NCI-H2227 (cell line): ENCODE results near the gene RUFY4.
A peak's percentile ranks its signal among the peaks of the same experiment; 100 is the strongest.
"Not testable (repeated sequence)": the region's sequence is repeated elsewhere in the genome, so short reads cannot be mapped to it uniquely, and the experiment has no call there.

Experiments
- DNase-seq: peaks from one replicate; lab custom pipeline; 2025; ENCODE audit not compliant: unreplicated experiment; lab: John Stamatoyannopoulos, UW

The RUFY4 gene

GRCh38 chr2:218082586-218083351 lies 13.7 kb downstream of the RUFY4 start:
- peak; percentile 17 for DNase-seq

DNA sequence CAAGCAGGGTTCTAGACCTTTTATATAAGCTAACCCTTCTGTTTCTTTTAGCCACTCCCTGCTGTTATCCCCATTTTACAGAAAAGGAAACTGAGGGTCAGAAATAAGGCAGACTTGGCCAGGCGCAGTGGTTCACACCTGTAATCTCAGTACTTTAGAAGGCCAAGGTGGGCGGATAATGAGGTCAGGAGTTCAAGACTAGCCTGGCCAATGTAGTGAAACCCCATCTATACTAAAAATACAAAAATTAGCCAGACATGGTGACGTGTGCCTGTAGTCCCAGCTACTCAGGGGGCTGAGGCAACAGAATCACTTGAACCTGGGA lies 14.3 kb downstream of the RUFY4 start:
- no peak for DNase-seq

GRCh38 chr2:218086478-218086877 lies 17.4 kb downstream of the RUFY4 start:
- no peak for DNase-seq

- DNase-seq, result no peak
Observed at GRCh38 chr2:218089259-218089658, 20.2 kb downstream of the RUFY4 start.

- DNase-seq, result no peak
Observed at GRCh38 chr2:218091746-218092145, 22.7 kb downstream of the RUFY4 start.

- DNase-seq, result no peak
Observed at GRCh38 chr2:218093879-218094278, 24.8 kb downstream of the RUFY4 start.

DNA sequence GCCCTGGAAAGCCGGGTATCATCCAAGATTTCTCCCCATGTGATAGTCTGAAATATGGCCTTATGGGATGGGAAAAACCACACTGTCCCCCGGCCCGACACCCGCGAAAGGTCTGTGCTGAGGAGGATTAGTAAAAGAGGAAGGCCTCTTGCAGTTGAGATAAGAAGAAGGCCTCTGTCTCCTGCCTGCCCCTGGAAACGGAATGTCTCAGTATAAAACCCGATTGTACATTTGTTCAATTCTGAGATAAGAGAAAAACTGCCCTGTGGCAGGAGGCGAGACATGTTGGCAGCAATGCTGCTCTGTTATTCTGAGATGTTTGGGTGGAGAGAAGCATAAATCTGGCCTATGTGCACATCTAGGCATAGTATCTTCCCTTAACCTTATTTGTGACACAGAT lies 26.8 kb downstream of the RUFY4 start:
- DNase-seq, result no peak

- DNase-seq, result no peak
Observed at GRCh38 chr2:218097975-218098374, 28.9 kb downstream of the RUFY4 start.

- DNase-seq, result not testable (repeated sequence)
Observed at GRCh38 chr2:218108834-218109233, 39.8 kb downstream of the RUFY4 start.

DNA sequence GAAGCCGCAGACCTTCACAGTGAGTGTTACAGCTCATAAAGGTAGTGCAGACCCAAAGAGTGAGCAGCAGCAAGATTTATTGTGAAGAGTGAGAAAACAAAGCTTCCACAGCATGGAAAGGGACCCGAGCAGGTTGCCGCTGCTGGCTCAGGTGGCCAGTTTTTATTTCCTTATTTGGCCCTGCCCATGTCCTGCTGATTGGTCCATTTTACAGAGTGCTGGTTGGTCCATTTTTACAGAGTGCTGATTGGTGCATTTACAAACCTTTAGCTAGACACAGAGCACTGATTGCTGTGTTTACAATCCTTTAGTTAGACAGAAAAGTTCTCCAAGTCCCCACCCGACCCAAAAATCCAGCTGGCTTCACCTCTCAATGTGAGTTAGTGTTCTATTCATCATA lies 52.7 kb downstream of the RUFY4 start:
- DNase-seq, result not testable (repeated sequence)

DNA sequence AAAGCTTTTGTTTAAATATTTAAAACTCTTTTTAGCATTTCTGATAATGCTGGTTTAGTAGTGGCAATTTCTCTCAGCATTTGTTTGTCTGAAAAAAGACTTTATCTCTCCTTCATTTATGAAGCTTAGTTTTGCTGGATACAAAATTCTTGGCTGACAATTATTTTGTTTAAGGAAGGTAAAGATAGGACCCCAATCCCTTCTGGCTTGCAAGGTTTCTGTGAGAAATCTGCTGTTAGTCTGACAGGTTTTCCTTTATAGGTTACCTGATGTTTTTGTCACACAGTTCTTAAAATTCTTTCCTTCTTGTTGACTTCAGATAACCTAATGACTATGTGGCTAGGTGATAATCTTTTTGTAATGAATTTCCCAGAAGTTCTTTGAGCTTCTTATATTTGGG lies 53.2 kb downstream of the RUFY4 start:
- DNase-seq, result not testable (repeated sequence)

DNA sequence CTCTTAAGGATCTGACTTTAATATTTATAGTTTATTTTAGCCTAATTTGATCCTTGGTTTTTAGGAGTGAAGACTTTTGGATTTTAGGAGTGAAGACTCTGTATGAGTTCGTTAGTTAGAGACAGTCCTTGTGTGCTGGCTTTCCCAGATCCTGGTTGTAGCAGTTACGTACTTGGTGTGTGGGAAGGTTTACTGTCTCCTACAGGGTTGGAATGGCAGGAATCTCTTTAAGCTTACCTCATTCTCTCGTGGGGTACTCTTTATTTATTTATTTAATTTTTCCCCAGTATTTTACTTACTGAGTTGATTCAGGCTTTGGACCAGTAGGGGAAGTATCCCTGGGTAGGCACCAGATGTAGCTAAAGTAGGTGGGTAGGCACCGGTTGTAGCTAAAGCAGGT lies 54.9 kb downstream of the RUFY4 start:
- no peak for DNase-seq

DNA sequence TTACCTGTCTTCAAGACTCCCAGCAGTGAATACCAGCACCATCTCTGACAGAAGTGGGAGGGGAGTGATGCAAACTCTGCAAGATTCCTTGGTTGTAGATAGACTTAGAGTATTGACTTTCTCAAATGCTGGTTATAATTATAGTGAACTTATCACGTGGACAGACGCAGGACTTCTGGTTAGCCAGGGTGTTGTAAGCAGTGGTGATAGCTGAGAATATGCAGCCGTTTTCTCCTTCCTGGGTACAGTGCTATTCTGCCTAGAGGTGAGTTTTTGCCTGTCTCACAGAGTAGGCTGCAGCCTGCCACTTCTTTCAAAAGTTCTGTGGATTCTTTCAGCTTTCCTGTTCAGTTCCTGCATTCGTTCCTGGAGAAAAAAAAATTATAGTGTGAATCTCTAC lies 56.0 kb downstream of the RUFY4 start:
- DNase-seq, result no peak

- no peak for DNase-seq
Observed at GRCh38 chr2:218125626-218126080, 56.6 kb downstream of the RUFY4 start, which contains the start of gene CXCR2. CXCR2 (plus strand) TSS chr2:218126028; CDS start chr2:218134802, 8,774 bp downstream.

GRCh38 chr2:218127929-218128455 lies 58.9 kb downstream of the RUFY4 start:
- DNase-seq, result no peak

DNA sequence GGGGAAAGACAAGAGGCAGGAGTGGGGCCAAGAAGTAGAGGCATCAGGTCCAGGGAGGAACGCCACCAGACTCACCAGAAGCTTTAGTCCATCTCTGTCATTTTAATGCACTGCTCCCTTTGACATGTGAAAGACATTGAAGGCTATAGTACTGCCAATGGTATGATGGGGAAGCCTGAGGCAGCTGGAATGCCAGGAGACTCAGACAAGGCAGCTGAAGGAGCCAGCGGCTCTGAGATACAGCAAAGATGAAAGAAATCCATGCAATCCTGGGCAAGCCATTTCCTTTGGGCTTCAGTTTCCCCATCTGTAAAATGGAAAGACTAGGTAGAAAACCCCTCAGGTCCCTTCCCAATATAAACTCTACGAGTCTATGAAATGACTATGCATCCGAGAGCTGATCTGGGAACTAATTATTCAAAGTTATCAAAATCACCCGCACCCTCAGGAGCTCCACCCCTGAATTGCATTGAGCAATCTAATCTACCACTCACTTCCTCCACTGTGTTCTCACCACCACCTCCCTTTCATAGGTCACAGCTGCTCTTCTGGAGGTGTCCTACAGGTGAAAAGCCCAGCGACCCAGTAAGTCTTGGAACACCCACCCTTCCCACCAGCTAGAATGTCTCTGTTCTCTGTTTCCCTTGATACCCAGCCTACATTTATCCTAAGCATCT lies 59.9 kb downstream of the RUFY4 start:
- no peak for DNase-seq

DNA sequence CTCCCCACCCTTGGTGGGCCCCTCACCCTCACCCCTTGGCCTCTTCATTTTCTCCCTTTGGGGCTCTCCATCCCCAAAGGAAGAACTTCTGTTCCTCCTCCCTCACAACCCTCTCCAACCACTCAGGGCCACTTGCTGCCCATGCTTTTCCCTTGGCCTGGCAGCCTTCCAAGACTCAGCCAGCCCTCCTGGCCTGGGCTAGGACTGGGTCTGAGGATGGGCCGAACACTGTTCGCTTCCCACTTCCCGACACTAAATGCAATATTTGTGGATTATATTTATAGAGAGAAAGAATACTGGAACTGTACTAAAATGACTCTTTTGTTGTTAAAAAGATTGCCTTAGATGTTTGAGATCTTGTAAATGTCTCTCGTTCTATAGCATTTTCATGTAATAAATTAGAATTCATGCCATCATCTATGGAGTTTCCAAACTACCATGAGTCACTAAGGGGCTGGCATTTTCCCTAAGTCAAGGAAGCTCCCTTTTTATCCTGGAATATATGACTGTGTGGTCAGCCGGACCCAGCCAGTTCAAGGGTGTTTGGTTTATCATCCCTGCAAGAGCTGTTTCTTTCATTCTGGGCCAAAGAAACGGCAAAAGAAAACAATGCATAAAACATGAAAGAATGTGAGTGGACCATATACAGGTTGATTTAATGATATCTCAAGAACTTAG lies 60.5 kb downstream of the RUFY4 start:
- DNase-seq, result no peak

GRCh38 chr2:218130377-218130776 lies 61.3 kb downstream of the RUFY4 start:
- no peak for DNase-seq

DNA sequence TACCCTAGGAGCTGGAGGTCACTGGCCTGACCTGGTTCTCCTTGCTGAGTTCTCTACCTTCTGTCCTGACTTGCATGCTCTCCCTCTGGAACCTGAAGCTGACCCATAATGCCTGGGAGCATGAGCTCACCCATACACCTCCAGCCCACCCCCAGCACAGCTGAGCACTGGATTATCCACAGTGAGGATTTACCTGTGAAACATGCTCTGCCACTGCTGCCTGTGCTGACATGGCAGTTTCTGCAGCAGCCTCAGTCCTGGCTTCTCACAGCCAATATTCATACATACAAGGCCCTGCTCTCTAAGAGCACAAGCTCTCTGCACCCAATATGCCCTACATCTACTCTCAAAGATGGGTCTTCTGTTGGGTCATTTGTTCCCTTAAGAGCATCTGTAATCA lies 61.8 kb downstream of the RUFY4 start:
- DNase-seq, result no peak

GRCh38 chr2:218137514-218137913 lies 68.5 kb downstream of the RUFY4 start:
- no peak for DNase-seq

GRCh38 chr2:218138047-218138446 lies 69.0 kb downstream of the RUFY4 start:
- DNase-seq, result no peak
